ENCODE data around the gene HCRTR1. TPM values are rescaled to one million over a fixed set of nuclear protein-coding genes. Genes with fewer than 3 reads are reported as not detected.
A peak's percentile ranks its signal among the peaks of the same experiment; 100 is the strongest.

Gene HCRTR1
- total and polyA plus RNA-seq, 10 of the 15 experiments (the other 5 are each of a cell fraction or from before 2014, with no cell fraction given) = not detected

DNA sequence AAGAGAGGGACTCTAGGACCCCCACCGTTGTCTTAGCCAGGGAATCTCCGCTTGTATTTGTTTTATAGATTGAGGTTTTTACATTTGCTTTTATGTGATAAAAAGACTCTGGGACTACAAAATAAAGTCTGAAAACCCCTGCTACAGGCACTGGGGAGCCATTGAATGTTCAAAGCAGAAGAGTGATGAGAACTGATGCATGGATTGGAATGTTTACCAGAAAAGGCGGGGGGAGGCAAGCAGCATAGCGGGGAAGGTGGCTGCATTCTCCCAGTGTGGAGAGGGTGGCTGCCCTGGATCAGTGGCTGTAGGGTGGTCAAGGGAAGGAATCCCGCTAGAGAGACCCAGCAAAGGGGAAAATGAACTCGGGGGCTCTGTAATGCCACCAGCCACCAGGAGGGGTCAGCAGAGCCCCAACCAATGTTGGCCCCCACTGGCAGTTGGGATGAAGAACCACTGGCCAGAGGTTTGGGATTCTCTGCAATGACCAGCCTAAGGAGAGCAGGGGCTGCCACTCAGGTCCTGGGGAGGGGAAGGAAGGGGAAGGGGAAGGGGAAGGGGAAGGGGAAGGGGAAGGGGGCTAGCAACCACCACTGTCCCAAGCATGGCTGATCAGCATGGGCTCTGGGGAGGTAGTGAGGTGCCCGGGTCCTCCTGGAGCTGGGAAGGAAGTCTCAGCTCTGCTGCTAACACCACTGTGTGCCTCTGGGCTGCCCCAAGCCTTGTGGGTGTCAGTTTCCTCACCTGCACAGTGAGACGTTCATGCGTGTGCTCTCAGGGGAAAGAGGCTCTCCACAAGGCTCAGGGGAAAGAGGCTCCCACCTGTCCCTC, 46.3 kb downstream of the HCRTR1 start:
- FAIRE-seq (peak; percentile 44), DNase-seq (ENCODE audit: low read depth, low spot score) (no peak), ATAC-seq (peak; percentile 60)
- in situ Hi-C loops (cut with MboI) (no loop called here), intact Hi-C loops (cut with micrococcal nuclease; ENCODE audit: unreplicated experiment) (loop anchor here (1.0 to 10.0 kb wide), 6 partner anchors 43 to 401 kb away; no protein-coding TSS in a partner anchor)
- Histone ChIP-seq H3K4me1 (ENCODE audit: control insufficient read depth, insufficient read depth, low read length) (no peaks in the 10 kb centered on the region), H3K9me3 (replicated peaks; ENCODE audit: control insufficient read depth, insufficient read depth, low read length) (no peaks in the 10 kb centered on the region), H3K27ac (ENCODE audit: control insufficient read depth, insufficient read depth) (no peak overlapping the region), H4K20me1 (ENCODE audit: control insufficient read depth, insufficient read depth) (no peaks in the 10 kb centered on the region), H3K79me2 (ENCODE audit: control insufficient read depth, insufficient read depth, low read length) (no peaks in the 10 kb centered on the region), H3K4me3 (no peak overlapping the region), H3K27me3 (replicated peaks in 1 of 2; ENCODE audit: control insufficient read depth in 2 of 2, insufficient read depth in 2 of 2, low read length in 1 of 2) (no peaks in the 10 kb centered on the region; a peak in 1 of 4 replicates), H3K9ac (ENCODE audit: control insufficient read depth, insufficient read depth, low read length) (no peak overlapping the region), H3K4me2 (ENCODE audit: control insufficient read depth, insufficient read depth) (no peak overlapping the region), H2AFZ (ENCODE audit: control insufficient read depth, low read depth, low read length) (no peak overlapping the region), H3K36me3 (ENCODE audit: control insufficient read depth in 2 of 2, insufficient read depth in 2 of 2, low read length in 1 of 2) (no peaks in the 10 kb centered on the region)
- WGBS (ENCODE audit: insufficient coverage, insufficient replicate concordance, low lambda C conversion rate, missing lambda C conversion rate) = 24% methylated on average over 9 of the region's 9 CpGs
- SMC1A ChIA-PET (ENCODE audit: uncharacterized antibody, unreplicated experiment) = interaction anchor here (0.7 to 5.7 kb wide), 10 partner anchors 13 to 399 kb away, joined by 3 to 51 read pairs (median 6); partner anchors contain the start of gene COL16A1
- POLR2A ChIA-PET = interaction anchor here (0.8 to 1.4 kb wide), 2 partner anchors 40 to 41 kb away, joined by 3 to 4 read pairs; partner anchors contain the start of gene COL16A1
- RAD21 ChIA-PET (ENCODE audit: unreplicated experiment) = interaction anchor here (0.6 to 4.5 kb wide), 17 partner anchors 26 to 298 kb away, joined by 3 to 62 read pairs (median 4); partner anchors contain the start of genes COL16A1 and HCRTR1
- CTCF ChIA-PET = interaction anchor here (0.6 to 7.0 kb wide), 24 partner anchors 8 to 503 kb away, joined by 3 to 90 read pairs (median 4); partner anchors contain the start of genes COL16A1 and PEF1
- BruUV-seq (replicated peaks) = no TSS peak
- TF ChIP-seq IRF4 (IDR thresholded peaks at IDR 0.05; ENCODE audit: low read depth, low read length) = no peak
- no peak for TF ChIP-seq ZNF384 (IDR thresholded peaks at IDR 0.05; ENCODE audit: borderline replicate concordance, low read depth, low read length)
- TF ChIP-seq CEBPZ (IDR thresholded peaks at IDR 0.05; ENCODE audit: low read depth, low read length) = no peak
- no peak for TF ChIP-seq MEF2B (IDR thresholded peaks at IDR 0.05; ENCODE audit: partially characterized antibody, poor library complexity, severe bottlenecking)
- no peak for TF ChIP-seq ZNF274 (IDR thresholded peaks at IDR 0.05; ENCODE audit: insufficient read depth, insufficient read length)
- TF ChIP-seq SP1 (IDR thresholded peaks at IDR 0.05; ENCODE audit: low read depth, low read length) = no peak
- no peak for TF ChIP-seq RCOR1 (conservative IDR thresholded peaks at IDR 0.05; ENCODE audit: low read depth, low read length)
- TF ChIP-seq LARP7 (IDR thresholded peaks at IDR 0.05) = no peak
- TF ChIP-seq CBX3 (IDR thresholded peaks at IDR 0.05; ENCODE audit: borderline replicate concordance, low read depth) = no peak
- peak; percentile 93 for TF ChIP-seq RAD21 (IDR thresholded peaks at IDR 0.05; ENCODE audit: insufficient read depth, low read depth, low read length)
- TF ChIP-seq RUNX3 (IDR thresholded peaks at IDR 0.05; ENCODE audit: low read length) = 0 out of 2 replicates have a peak, but pooled peaks have one; percentile 3
- TF ChIP-seq ATF7 (IDR thresholded peaks at IDR 0.05; ENCODE audit: low read depth) = no peak
- TF ChIP-seq SIX5 (IDR thresholded peaks at IDR 0.05; ENCODE audit: low read depth, low read length, severe bottlenecking) = no peak
- TF ChIP-seq GATAD2B (conservative IDR thresholded peaks at IDR 0.05; ENCODE audit: low read depth) = no peak
- peak; percentile 96 for TF ChIP-seq SMC3 (IDR thresholded peaks at IDR 0.05; ENCODE audit: borderline replicate concordance, low read length)
- TF ChIP-seq STAT3 (IDR thresholded peaks at IDR 0.05; ENCODE audit: low read depth, low read length) = no peak
- TF ChIP-seq, protein P1, sequence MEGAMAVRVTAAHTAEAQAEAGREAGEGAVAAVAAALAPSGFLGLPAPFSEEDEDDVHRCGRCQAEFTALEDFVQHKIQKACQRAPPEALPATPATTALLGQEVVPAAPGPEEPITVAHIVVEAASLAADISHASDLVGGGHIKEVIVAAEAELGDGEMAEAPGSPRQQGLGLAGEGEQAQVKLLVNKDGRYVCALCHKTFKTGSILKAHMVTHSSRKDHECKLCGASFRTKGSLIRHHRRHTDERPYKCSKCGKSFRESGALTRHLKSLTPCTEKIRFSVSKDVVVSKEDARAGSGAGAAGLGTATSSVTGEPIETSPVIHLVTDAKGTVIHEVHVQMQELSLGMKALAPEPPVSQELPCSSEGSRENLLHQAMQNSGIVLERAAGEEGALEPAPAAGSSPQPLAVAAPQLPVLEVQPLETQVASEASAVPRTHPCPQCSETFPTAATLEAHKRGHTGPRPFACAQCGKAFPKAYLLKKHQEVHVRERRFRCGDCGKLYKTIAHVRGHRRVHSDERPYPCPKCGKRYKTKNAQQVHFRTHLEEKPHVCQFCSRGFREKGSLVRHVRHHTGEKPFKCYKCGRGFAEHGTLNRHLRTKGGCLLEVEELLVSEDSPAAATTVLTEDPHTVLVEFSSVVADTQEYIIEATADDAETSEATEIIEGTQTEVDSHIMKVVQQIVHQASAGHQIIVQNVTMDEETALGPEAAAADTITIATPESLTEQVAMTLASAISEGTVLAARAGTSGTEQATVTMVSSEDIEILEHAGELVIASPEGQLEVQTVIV (IDR thresholded peaks at IDR 0.05; ENCODE audit: borderline replicate concordance, partially characterized antibody) = no peak
- no peak for TF ChIP-seq RAD51 (IDR thresholded peaks at IDR 0.05)
